Liver (tissue), 9 donors: ENCODE results near the gene GRSF1. TPM values are rescaled to one million over a fixed set of nuclear protein-coding genes. Genes with fewer than 3 reads are reported as not detected.

ENCODE experiments used
- DNase-seq: peaks from one replicate; pipeline ENCODE4 v3.0.0-alpha.2; 2017; ENCODE audit warnings: low spot score
- H3K27ac ChIP-seq, 2 donors: one replicate each; pipeline ENCODE4 v1.7.0; 2013; ENCODE audit warnings: inconsistent platforms in 2 of 2, low read length in 2 of 2, control low read depth in 1 of 2, low read depth in 1 of 2, mild to moderate bottlenecking in 1 of 2
- H3K27me3 ChIP-seq, 4 donors: one replicate each; pipeline versions ENCODE4 v1.6.1 to v1.7.0; 2013; ENCODE audit warnings: low read length in 3 of 4, inconsistent platforms in 1 of 4, mild to moderate bottlenecking in 1 of 4, moderate library complexity in 1 of 4; ENCODE audit not compliant: control insufficient read depth in 4 of 4, insufficient read depth in 4 of 4
- H3K36me3 ChIP-seq, 4 donors: one replicate each; pipeline versions ENCODE4 v1.6.1 to v1.7.0; 2013; ENCODE audit warnings: low read length in 3 of 4, mild to moderate bottlenecking in 3 of 4, low read depth in 1 of 4, moderate library complexity in 1 of 4; ENCODE audit not compliant: control insufficient read depth in 4 of 4, insufficient read depth in 3 of 4
- H3K4me1 ChIP-seq, 4 donors: one replicate each; pipeline versions ENCODE4 v1.6.1 to v1.7.0; 2013; ENCODE audit warnings: low read length in 3 of 4, mild to moderate bottlenecking in 3 of 4, moderate library complexity in 1 of 4; ENCODE audit not compliant: control insufficient read depth in 4 of 4, insufficient read depth in 4 of 4
- H3K4me3 ChIP-seq, 3 donors: one replicate each; pipeline versions ENCODE4 v1.6.1 to v1.7.0; 2013; ENCODE audit warnings: low read length in 3 of 3, control low read depth in 1 of 3, low read depth in 1 of 3, mild to moderate bottlenecking in 1 of 3
- H3K9ac ChIP-seq, 2 donors: one replicate each; pipeline ENCODE4 v1.7.0; 2013; ENCODE audit warnings: low read length in 2 of 2, mild to moderate bottlenecking in 2 of 2, moderate library complexity in 2 of 2, control low read depth in 1 of 2, low read depth in 1 of 2
- H3K9me3 ChIP-seq, 4 donors: one replicate each; pipeline versions ENCODE4 v1.6.1 to v1.7.0; 2013; ENCODE audit warnings: low read length in 3 of 4; ENCODE audit not compliant: control insufficient read depth in 4 of 4
- ATF3 ChIP-seq: IDR thresholded peaks from 2 replicates; pipeline ENCODE4 v1.6.1; 2016; ENCODE audit warnings: antibody characterized with exemption
- CTCF ChIP-seq: fragments of 150-350 bp; IDR thresholded peaks from 2 replicates; pipeline ENCODE4 v1.5.1; 2017; ENCODE audit warnings: improper control_type of control experiment, low read depth, low read length; ENCODE audit not compliant: missing input control
- EGR1 ChIP-seq, 2 donors: IDR thresholded peaks; 2 replicates each; pipeline ENCODE4 v1.6.1; 2016 to 2018; ENCODE audit warnings: antibody characterized with exemption in 2 of 2, low read depth in 2 of 2
- FOXA1 ChIP-seq: IDR thresholded peaks from 2 replicates; pipeline ENCODE4 v1.6.1; 2016; ENCODE audit warnings: antibody characterized with exemption
- FOXA2 ChIP-seq: IDR thresholded peaks from 2 replicates; pipeline ENCODE4 v1.6.1; 2016; ENCODE audit warnings: antibody characterized with exemption
- GABPA ChIP-seq, 2 donors: IDR thresholded peaks in 1 of 2; conservative IDR thresholded peaks in 1 of 2; 2 replicates each; pipeline ENCODE4 v1.6.1; 2016; ENCODE audit warnings: antibody characterized with exemption in 2 of 2, mild to moderate bottlenecking in 1 of 2, moderate library complexity in 1 of 2
- HNF4A ChIP-seq, 2 donors: conservative IDR thresholded peaks; 2 replicates each; pipeline ENCODE4 v1.6.1; 2016; ENCODE audit warnings: antibody characterized with exemption in 2 of 2, mild to moderate bottlenecking in 2 of 2
- HNF4G ChIP-seq: IDR thresholded peaks from 2 replicates; pipeline ENCODE4 v1.6.1; 2016; ENCODE audit warnings: antibody characterized with exemption
- JUND ChIP-seq, 2 donors: IDR thresholded peaks; 2 replicates each; pipeline ENCODE4 v1.6.1; 2016; ENCODE audit warnings: antibody characterized with exemption in 2 of 2
- MAX ChIP-seq: IDR thresholded peaks from 2 replicates; pipeline ENCODE4 v1.6.1; 2016; ENCODE audit warnings: antibody characterized with exemption
- NR2F2 ChIP-seq: IDR thresholded peaks from 2 replicates; pipeline ENCODE4 v1.6.1; 2016; ENCODE audit warnings: antibody characterized with exemption
- REST ChIP-seq: IDR thresholded peaks from 2 replicates; pipeline ENCODE4 v1.6.1; 2016; ENCODE audit warnings: antibody characterized with exemption, mild to moderate bottlenecking
- RXRA ChIP-seq, 2 donors: IDR thresholded peaks; 2 replicates each; pipeline ENCODE4 v1.6.1; 2017 to 2018; ENCODE audit warnings: antibody characterized with exemption in 2 of 2, mild to moderate bottlenecking in 1 of 2
- SP1 ChIP-seq: IDR thresholded peaks from 2 replicates; pipeline ENCODE4 v1.6.1; 2018; ENCODE audit warnings: antibody characterized with exemption, mild to moderate bottlenecking
- TAF1 ChIP-seq: conservative IDR thresholded peaks from 2 replicates; pipeline ENCODE4 v1.6.1; 2016; ENCODE audit warnings: antibody characterized with exemption, mild to moderate bottlenecking
- YY1 ChIP-seq: IDR thresholded peaks from 2 replicates; pipeline ENCODE4 v1.6.1; 2016; ENCODE audit warnings: antibody characterized with exemption, mild to moderate bottlenecking
- ZBTB33 ChIP-seq: IDR thresholded peaks from 2 replicates; pipeline ENCODE4 v1.6.1; 2016; ENCODE audit warnings: antibody characterized with exemption
- WGBS: extraction: QIAGEN DNeasy Blood & Tissue Kit; methylation state at CpG from one replicate; pipeline ENCODE4 v1.1.7; 2013; 5-methylcytosine and 5-hydroxymethylcytosine counted together
- polyA plus RNA-seq, 2 donors: library from polyadenylated mRNA; stranded (reverse) in 1 of 2; unstranded in 1 of 2; fragments of 200-250 nt in 1 of 2; fragments of >200 nt in 1 of 2; fragmentation: Nextera tagmentation in 1 of 2; extraction: Ambion mirVana in 1 of 2; gene quantifications; one replicate each; pipeline versions ENCODE4 v1.2.1 to v1.2.3, GENCODE V29; 2013 to 2015
- total RNA-seq, 2 donors: library from RNA; depleted of rRNA; stranded (reverse); fragments of >200 nt; gene quantifications; one replicate each; pipeline ENCODE4 v1.2.3, GENCODE V29; 2014
- donor health status: healthy.
- donor health status: healthy.
- donor health status: healthy.
- donor health status: healthy.
- donor health status: healthy.

GRSF1 gene
- total and polyA plus RNA-seq, 4 donors: 22.5 to 30.4 (median 28.0) TPM

- TF ChIP-seq REST (no peak), FOXA1 (no peak), YY1 (no peak), NR2F2 (no peak), HNF4A (conservative IDR thresholded peaks at IDR 0.05) (no peak), HNF4G (no peak), FOXA2 (no peak), SP1 (no peak), MAX (no peak)
These were observed 29.1 kb upstream of the GRSF1 start (continued) for GRCh38 chr4:70868778-70869177.

GRCh38 chr4:70863099-70863790 lies 23.6 kb upstream of the GRSF1 start:
- Histone ChIP-seq H3K27ac (no peak overlapping the region), H3K4me3 (no peak overlapping the region), H3K36me3 (no peaks in the 10 kb centered on the region), H3K9ac (no peak overlapping the region), H3K27me3 (no peaks in the 10 kb centered on the region), H3K9me3 (no peaks in the 10 kb centered on the region), H3K4me1 (no peaks in the 10 kb centered on the region)
- DNase-seq: no peak
- 63% methylated on average over 6 of the region's 6 CpGs for WGBS
- TF ChIP-seq CTCF (no peak), ZBTB33 (no peak), ATF3 (no peak)

- DNase-seq: no peak
- H3K4me1 ChIP-seq: no peaks in the 10 kb centered on the region
- 68% methylated on average over 1 of the region's 1 CpG for WGBS
- H3K27ac ChIP-seq: no peak overlapping the region
- no peaks in the 10 kb centered on the region for H3K27me3 ChIP-seq
- no peaks in the 10 kb centered on the region for H3K36me3 ChIP-seq
- no peak overlapping the region for H3K9ac ChIP-seq
- no peaks in the 10 kb centered on the region for H3K9me3 ChIP-seq
- no peak overlapping the region for H3K4me3 ChIP-seq
- TF ChIP-seq HNF4G (no peak), NR2F2 (no peak), HNF4A (conservative IDR thresholded peaks at IDR 0.05) (no peak), YY1 (no peak), TAF1 (no peak), CTCF (no peak), JUND (IDR thresholded peaks at IDR 0.05) (no peak), ATF3 (no peak), ZBTB33 (no peak), GABPA (IDR thresholded peaks at IDR 0.05 in 1 of 2, conservative IDR thresholded peaks at IDR 0.05 in 1 of 2) (no peak), EGR1 (IDR thresholded peaks at IDR 0.05; ENCODE audit: low read depth in 2 of 2) (no peak), RXRA (IDR thresholded peaks at IDR 0.05) (no peak)
These were observed 19.4 kb upstream of the GRSF1 start for GRCh38 chr4:70859066-70859465.
